ENCODE measurements around the gene HNF1B. TPM values are rescaled to one million over a fixed set of nuclear protein-coding genes. Genes with fewer than 3 reads are reported as not detected.
A peak's percentile ranks its signal among the peaks of the same experiment; 100 is the strongest.

HNF1B gene
- polyA plus RNA-seq, 1 experiment: not detected

GRCh38 chr17:37710344-37710886 is 34.4 kb downstream of the HNF1B start:
- Histone ChIP-seq H3K4me3 (ENCODE audit: low read depth, low read length) (no peak overlapping the region), H3K27ac (ENCODE audit: low read depth, low read length) (no peak overlapping the region), H3K27me3 (ENCODE audit: control insufficient read depth, insufficient read depth, low read length) (peaks cover 6% of the 10 kb centered on the region), H3K9me3 (ENCODE audit: control insufficient read depth, insufficient read depth, low read length) (no peaks in the 10 kb centered on the region)
- CTCF ChIA-PET: no interaction called here
- POLR2A ChIA-PET: interaction anchor here (0.5 kb wide), 1 partner anchor 55 kb away, joined by 5 read pairs; no protein-coding TSS in a partner anchor
- TF ChIP-seq CTCF (IDR thresholded peaks at IDR 0.05; ENCODE audit: low read depth, low read length): no peak
- no peak for DNase-seq (ENCODE audit: low read depth, low spot score)

DNA sequence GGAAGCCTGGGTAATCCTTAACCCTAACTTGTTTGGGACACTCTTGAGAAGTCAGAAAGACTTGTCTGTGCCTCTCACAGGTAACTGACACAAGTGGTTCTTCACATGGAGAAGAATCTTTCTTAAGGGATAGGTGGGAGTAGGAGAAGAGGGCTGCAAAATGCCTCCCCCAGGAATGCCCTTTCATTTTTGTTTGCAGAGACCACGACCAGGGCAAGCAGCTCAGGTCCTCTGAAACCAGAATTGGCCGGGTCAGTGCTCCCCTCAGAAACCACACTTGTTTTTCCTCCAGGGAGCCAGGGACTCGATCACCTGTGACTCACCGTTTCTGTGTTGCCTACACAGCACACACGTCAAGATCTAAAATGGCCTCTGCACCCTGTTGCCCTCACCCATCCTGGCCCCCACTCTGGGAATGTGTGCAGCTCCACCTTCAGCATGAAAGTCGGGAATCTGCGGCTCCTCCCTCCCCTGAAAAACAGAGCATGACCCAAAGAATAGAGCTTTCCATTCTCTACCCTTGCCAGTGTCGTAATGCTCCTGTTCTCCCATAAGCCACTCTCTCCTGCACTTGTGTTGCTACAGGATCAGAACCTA is 36.1 kb downstream of the HNF1B start:
- Histone ChIP-seq H3K9me3 (ENCODE audit: control insufficient read depth, insufficient read depth, low read length) (no peaks in the 10 kb centered on the region), H3K27ac (ENCODE audit: low read depth, low read length) (no peak overlapping the region), H3K27me3 (ENCODE audit: control insufficient read depth, insufficient read depth, low read length) (peaks cover 4% of the 10 kb centered on the region), H3K4me3 (ENCODE audit: low read depth, low read length) (no peak overlapping the region)
- CTCF ChIA-PET: interaction anchor here (0.5 kb wide), 1 partner anchor 59 kb away, joined by 4 read pairs; no protein-coding TSS in a partner anchor
- no peak for DNase-seq (ENCODE audit: low read depth, low spot score)
- POLR2A ChIA-PET: no interaction called here
- TF ChIP-seq CTCF (IDR thresholded peaks at IDR 0.05; ENCODE audit: low read depth, low read length): no peak

GRCh38 chr17:37708008-37708615 is 36.7 kb downstream of the HNF1B start:
- H3K9me3 ChIP-seq (ENCODE audit: control insufficient read depth, insufficient read depth, low read length): no peaks in the 10 kb centered on the region
- peak overlapping the region; percentile 11 for H3K27ac ChIP-seq (ENCODE audit: low read depth, low read length)

DNA sequence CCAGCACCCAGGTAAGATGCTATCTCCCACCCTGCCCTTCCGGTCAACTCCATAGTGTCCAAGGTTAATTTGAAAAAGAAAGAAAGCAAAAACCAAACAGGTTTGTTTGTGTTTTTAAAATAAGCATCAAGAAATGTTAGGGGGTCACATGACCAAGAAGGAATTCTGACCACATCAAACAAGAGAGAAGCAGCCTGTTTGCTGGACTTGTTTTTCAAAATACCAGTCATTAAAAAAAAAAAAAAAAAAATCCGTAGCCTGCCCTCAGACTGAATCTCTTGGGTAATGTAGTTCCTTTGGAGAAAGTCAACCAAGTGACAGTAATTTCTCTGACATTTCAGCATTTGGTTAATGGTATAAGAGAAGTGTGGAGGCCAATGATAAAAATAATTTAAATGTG is 38.4 kb downstream of the HNF1B start:
- TF ChIP-seq CTCF (IDR thresholded peaks at IDR 0.05; ENCODE audit: low read depth, low read length): no peak
- no peak for DNase-seq (ENCODE audit: low read depth, low spot score)

More at GRCh38 chr17:37708008-37708615, 36.7 kb downstream of the HNF1B start:
- POLR2A ChIA-PET: no interaction called here
- Histone ChIP-seq H3K4me3 (ENCODE audit: low read depth, low read length) (no peak overlapping the region), H3K27me3 (ENCODE audit: control insufficient read depth, insufficient read depth, low read length) (peaks cover 4% of the 10 kb centered on the region)
- no peak for TF ChIP-seq CTCF (IDR thresholded peaks at IDR 0.05; ENCODE audit: low read depth, low read length)
- no peak for DNase-seq (ENCODE audit: low read depth, low spot score)
- CTCF ChIA-PET: no interaction called here

GRCh38 chr17:37702598-37702997 is 42.3 kb downstream of the HNF1B start:
- Histone ChIP-seq H3K4me3 (ENCODE audit: low read depth, low read length) (no peak overlapping the region), H3K27me3 (ENCODE audit: control insufficient read depth, insufficient read depth, low read length) (no peaks in the 10 kb centered on the region), H3K27ac (ENCODE audit: low read depth, low read length) (no peak overlapping the region), H3K9me3 (ENCODE audit: control insufficient read depth, insufficient read depth, low read length) (no peaks in the 10 kb centered on the region; the same call in 1 of the 2 replicates)
- CTCF ChIA-PET: interaction anchor here (0.8 kb wide), 1 partner anchor 9 kb away, joined by 3 read pairs; no protein-coding TSS in a partner anchor
- no peak for TF ChIP-seq CTCF (IDR thresholded peaks at IDR 0.05; ENCODE audit: low read depth, low read length)
- POLR2A ChIA-PET: no interaction called here
- peak; percentile 41 for DNase-seq (ENCODE audit: low read depth, low spot score)

More for the DNA sequence above, 38.4 kb downstream of the HNF1B start:
- Histone ChIP-seq H3K27me3 (ENCODE audit: control insufficient read depth, insufficient read depth, low read length) (no peaks in the 10 kb centered on the region), H3K27ac (ENCODE audit: low read depth, low read length) (no peak overlapping the region), H3K4me3 (ENCODE audit: low read depth, low read length) (no peak overlapping the region), H3K9me3 (ENCODE audit: control insufficient read depth, insufficient read depth, low read length) (no peaks in the 10 kb centered on the region)
- POLR2A ChIA-PET: interaction anchor here (0.7 kb wide), 1 partner anchor 299 kb away, joined by 5 read pairs; no protein-coding TSS in a partner anchor
- CTCF ChIA-PET: interaction anchor here (0.8 to 1.1 kb wide), 2 partner anchors 11 to 64 kb away, joined by 4 to 5 read pairs; no protein-coding TSS in a partner anchor

All from AG04450 (cell line).